GM10266 (cell line): ENCODE results near the gene IPO9.
"Not testable (repeated sequence)": the region's sequence is repeated elsewhere in the genome, so short reads cannot be mapped to it uniquely, and the experiment has no call there.

Experiments used
- DNase-seq: peaks from one replicate; pipeline ENCODE4 v3.0.0; 2012; ENCODE audit errors: extremely low spot score
- CTCF ChIP-seq: IDR thresholded peaks from 2 replicates; pipeline ENCODE4 v1.5.1; 2012; ENCODE audit warnings: mild to moderate bottlenecking, low read depth; ENCODE audit not compliant: control insufficient read depth, insufficient read depth; ENCODE audit errors: missing control alignments

The IPO9 gene

GRCh38 chr1:201849372-201850052 lies 20.6 kb downstream of the IPO9 start:
- no peak for DNase-seq
- no peak for TF ChIP-seq CTCF

DNA sequence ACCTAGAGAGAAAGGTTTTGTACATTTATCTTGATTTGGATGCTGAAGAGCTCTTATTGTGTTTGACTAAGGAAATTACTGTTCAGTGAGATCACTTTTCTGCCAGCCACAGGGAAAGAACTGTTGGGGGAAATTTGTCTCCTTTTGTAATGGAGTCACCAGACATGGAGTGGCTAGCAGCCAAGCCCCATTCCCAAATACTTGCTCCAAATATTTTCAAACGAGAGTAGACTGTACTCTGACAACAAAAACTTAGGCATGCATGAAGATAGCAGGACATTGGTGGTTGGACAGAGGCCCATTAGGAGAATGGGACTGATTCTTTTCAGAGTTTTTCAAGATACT lies 21.1 kb downstream of the IPO9 start:
- DNase-seq = no peak
- TF ChIP-seq CTCF = no peak

DNA sequence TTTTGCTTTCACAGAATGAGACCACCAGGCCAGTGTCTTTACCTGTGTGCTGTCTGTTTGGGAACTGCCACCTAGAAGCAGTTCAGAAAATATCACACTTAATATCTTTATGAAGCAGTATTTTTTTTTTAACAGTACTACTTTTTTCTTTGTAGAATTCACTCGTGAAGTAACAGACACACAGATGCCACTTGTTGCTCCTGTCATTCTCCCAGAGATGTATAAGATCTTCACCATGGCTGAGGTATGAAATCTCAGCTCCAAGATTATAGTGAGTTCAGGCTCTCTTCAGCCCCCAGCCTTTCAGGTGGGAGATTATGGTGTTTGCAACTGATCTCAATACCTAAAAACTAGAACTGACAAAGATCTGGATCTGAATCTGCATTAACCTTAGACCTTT lies 23.0 kb downstream of the IPO9 start:
- no peak for DNase-seq
- no peak for TF ChIP-seq CTCF

GRCh38 chr1:201856722-201857121 lies 27.8 kb downstream of the IPO9 start:
- not testable (repeated sequence) for DNase-seq

DNA sequence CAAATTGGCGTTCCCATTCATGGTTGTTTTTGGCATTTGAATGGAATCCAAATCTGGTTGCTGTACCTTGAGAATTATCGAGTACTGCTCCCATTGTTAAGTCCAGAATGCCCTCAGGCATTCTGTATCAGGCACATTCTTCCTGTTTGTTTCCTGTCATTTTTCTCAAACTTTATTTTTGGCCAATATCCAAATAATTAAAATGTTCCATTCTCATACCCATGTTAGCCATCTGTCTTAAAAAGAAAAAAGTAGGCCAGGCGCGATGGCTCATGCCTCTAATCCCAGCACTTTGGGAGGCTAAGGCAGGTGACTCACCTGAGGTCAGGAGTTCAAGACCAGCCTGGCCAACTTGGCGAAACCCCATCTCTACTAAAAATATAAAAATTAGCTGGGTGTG lies 30.5 kb downstream of the IPO9 start:
- no peak for TF ChIP-seq CTCF
- no peak for DNase-seq

GRCh38 chr1:201861448-201861847 lies 32.5 kb downstream of the IPO9 start:
- DNase-seq = no peak
- no peak for TF ChIP-seq CTCF

- TF ChIP-seq CTCF = no peak
- DNase-seq = no peak
Observed at GRCh38 chr1:201870397-201870796, 41.4 kb downstream of the IPO9 start.

DNA sequence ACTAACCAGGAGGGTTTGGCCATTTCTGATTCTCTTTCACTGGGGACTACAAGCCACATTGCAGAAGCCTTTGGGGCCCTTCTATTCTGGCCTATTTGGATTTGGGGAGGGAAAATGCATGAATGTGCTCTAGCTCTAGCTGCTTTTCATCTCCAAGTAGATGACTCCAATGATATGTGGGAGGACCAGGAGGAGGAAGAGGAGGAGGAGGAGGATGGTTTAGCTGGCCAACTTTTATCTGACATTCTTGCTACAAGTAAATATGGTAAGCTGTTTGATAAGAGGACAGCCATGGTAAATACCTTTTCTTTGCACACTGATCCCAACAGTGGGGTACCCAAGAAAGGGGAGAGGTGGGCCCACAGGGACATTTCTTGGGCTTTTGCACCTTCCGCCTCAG lies 45.7 kb downstream of the IPO9 start:
- DNase-seq = no peak
- TF ChIP-seq CTCF = no peak
